NCI-H187 (cell line): Measurements from ENCODE around the gene TCF15.
A peak's percentile ranks its signal among the peaks of the same experiment; 100 is the strongest.

Experiments
- DNase-seq, 2 experiments: peaks; one replicate each; lab custom pipeline; 2025; lab: John Stamatoyannopoulos, UW

TCF15 gene

GRCh38 chr20:611047-611842, 1.1 kb upstream of the TCF15 start:
- peak in 1 of 2 experiments; percentile 8 for DNase-seq

- DNase-seq, result no peak
Observed at GRCh38 chr20:609371-609964, 641 bp downstream of the TCF15 start.

- DNase-seq, result no peak
Observed at GRCh38 chr20:608970-609369, 1.1 kb downstream of the TCF15 start.

DNA sequence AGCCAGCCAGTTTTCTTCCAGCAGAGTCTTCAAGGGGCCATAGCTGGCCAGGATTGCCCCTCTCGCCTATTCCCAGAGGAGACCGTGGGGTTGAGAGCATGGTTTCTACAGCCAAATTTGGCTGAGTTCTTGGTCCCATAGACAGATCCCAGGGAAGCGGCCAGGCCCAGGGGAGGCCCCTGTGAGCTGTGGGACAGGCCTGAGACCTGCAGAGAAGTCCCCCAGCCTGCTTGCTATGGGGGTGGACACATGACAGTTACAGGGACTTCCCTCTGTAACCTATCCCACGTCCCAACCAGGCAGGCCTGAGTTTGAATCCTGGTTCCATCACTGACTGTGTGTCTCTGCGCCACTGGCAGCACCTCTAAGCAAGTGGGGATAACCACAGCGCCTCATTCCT, 2.6 kb downstream of the TCF15 start:
- DNase-seq, result no peak

- DNase-seq, result no peak
Observed at GRCh38 chr20:605237-605636, 4.9 kb downstream of the TCF15 start.

- DNase-seq, result no peak
Observed at GRCh38 chr20:603116-603640, 6.9 kb downstream of the TCF15 start.

- no peak for DNase-seq
Observed at GRCh38 chr20:602111-602970, 7.8 kb downstream of the TCF15 start.

GRCh38 chr20:600736-601135, 9.4 kb downstream of the TCF15 start:
- no peak for DNase-seq

DNA sequence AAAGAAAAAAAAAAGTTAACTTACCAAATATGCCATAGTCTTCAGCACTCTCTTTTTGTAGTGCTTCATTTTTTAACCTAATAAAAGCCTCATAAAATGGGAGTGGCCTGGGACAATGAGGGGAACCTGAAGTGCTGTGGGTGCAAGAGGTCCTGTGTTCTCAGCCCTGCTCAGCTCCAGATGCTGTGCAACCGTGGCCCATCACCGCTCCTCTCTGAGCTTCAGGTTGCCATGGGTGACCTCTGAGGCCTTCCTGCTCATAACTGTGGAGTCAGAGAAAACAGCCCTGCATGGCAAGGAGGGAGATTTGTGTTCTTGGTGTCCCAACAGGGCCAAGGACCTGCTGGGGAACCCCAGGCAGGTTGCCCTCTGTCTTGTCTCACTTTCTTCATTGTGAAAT, 10.0 kb downstream of the TCF15 start:
- DNase-seq, result no peak

DNA sequence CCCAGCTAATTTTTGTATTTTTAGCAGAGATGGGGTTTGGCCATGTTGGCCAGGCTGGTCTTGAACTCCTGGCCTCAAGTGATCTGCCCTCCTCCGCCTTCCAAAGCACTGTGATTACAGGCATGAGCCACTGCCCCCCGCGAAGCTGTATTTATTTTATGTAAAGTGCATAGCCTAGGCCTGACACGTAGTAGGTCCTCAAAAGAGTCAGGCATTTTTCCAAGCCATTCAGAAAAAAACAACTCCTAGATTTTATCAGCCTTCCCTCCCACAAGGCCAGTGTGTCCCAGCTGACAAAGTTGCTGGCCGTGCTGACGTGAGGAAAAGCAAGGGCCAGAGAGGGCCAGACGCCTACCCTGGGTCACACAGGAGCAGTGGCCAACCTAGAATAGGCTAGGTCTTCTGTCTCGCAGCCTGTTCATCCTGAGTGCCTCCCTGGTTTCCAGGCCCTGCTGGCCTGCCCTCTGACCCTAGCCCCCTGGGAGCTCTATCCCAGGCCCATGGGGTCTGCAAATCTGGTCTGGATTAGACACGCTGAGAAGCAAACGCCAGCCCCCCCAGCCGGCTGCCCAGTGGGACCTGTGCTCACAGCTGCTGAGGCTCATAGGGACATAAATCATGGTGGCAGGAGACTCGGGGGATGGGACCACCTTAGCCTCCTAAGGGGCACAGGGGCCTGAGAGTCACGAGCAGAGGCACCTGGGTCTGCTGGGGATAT, 11.8 kb downstream of the TCF15 start:
- no peak for DNase-seq

GRCh38 chr20:597560-597959, 12.5 kb downstream of the TCF15 start:
- no peak for DNase-seq

DNA sequence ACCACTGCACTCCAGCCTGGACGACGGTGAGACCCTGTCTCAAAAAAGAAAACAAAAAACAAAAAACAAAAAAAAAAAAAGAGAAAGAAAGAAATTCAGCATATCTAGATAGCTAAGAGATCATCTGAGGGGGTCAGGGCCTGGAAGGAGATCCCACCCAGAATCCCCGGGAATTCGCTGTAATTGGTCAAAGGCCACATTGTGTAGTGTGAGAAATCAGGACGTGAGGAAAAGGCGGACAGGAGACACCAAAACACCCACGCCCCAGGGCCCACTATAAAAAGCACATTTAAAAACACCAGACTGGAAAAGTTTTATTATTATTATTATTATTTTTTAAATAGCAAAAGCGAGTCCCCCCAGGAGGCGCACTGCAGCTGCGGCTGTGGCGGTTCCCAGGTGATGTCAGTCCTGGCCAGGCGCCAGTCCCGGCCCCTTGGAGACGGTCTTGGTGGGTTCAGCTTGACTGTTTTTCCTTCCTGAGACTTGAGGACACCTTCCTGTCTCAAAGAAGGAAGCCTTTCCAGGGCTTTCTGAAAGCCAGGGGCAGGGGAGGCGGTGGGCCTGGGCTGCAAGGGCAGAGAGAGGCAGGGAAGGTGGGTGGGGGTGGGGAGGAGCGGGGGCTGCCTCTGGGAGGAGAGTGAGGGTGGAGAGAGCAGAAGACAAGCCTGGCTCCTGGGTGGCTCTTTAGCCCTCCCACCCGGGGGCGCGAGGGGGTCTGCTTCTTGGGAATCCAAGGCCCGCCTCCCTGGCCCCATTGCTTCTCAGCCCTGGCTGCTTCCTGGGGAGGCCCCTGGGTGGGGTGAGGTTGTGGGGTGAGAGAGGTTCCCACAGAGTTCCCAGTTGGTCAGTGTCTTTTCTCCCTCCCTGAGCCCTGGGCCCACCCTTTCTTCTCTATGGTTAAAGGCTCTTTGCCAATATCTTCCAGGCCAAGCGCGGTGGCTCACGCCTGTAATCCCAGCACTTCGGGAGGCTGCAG, 14.5 kb downstream of the TCF15 start:
- DNase-seq, result no peak

DNA sequence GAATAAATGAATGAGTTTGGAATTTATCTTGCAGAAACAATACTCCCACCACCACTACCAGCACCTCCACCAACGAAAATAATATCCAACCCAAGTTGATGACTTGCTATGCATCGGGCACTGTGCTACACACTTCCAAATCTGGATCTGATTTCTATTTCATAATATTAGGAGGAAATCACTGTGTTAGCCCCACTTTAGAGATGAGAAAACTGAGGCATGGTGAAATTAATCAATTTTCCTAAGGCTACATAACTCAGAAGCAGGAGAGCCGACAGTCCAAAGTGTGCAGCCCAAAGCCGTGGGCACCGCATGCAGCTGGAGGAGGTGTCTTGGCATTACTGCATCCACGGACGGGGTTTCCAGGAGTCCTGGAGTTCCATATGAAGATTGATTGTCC, 17.6 kb downstream of the TCF15 start:
- DNase-seq, result no peak

DNA sequence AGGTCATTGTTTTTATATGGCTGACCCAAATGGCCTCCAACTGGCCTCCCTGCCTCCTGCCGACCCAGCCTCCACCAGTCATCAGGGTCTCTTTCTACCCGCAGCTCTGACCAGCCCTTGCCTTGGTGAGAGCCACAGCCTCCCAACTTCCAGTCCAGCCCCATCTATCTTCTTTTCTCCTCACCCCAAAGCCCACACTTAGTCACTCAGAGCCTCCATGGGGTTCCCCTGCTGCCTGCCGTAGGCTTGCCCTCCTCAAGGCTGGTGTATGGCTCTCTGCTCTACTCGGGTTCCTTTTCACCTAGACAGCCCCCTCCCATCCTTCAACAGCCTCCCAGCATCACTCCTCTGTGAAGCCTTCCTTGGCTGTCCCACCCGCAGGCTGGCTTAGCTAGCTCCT, 18.2 kb downstream of the TCF15 start:
- DNase-seq, result no peak

DNA sequence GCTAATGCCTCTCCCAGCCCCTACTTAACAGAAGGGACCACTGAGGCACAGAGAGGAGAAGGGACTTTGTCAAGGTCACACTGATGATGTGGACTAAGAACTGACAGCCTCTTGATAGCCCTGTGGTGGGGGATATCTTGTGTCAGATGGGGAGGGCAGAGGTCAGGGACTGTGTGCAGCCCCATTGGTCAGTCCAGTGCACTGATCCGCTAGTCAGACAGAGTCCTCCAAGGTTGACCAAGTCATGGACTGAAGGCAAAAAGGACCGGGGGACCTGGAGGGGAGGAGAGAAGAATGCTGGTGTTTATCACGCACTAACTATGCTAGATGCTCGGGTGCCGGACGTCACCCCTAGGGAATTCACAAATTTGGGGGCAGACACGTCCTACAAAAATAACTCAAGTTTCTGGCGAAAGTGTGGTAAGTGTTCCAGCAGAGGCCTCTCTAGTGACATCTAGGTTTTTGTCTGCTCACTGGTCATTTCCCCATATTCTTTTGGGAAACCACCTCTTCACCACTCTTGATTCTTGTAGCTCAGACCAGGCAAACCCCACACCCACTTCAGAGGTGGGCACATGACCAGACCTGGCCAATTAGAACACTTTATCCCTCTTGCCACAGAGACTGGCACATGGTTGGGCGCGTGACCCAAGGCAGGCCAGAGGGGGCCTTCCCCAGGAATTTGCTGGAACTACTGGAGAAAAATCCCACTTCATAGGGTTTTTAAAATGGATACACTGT, 21.0 kb downstream of the TCF15 start:
- no peak for DNase-seq

DNA sequence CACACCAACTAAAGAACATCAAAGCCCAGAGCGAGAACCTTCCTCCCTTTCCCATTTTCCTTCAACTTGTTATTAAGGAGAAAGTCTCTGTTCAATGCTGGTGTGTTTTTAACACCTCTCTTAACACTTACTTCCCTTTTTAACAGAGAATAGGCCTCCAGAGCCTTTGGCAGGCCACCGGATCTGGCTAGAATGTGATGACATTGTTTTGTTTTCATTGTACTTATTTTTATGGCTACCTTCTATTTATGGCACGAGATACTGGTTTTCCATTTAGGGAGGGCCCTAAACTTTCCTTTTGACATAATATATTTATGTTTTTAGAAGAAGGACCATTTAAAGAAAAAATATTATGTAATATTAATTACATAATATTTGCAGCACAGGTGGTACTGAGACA, 21.6 kb downstream of the TCF15 start:
- no peak for DNase-seq

GRCh38 chr20:584971-585301, 25.2 kb downstream of the TCF15 start:
- DNase-seq, result no peak

DNA sequence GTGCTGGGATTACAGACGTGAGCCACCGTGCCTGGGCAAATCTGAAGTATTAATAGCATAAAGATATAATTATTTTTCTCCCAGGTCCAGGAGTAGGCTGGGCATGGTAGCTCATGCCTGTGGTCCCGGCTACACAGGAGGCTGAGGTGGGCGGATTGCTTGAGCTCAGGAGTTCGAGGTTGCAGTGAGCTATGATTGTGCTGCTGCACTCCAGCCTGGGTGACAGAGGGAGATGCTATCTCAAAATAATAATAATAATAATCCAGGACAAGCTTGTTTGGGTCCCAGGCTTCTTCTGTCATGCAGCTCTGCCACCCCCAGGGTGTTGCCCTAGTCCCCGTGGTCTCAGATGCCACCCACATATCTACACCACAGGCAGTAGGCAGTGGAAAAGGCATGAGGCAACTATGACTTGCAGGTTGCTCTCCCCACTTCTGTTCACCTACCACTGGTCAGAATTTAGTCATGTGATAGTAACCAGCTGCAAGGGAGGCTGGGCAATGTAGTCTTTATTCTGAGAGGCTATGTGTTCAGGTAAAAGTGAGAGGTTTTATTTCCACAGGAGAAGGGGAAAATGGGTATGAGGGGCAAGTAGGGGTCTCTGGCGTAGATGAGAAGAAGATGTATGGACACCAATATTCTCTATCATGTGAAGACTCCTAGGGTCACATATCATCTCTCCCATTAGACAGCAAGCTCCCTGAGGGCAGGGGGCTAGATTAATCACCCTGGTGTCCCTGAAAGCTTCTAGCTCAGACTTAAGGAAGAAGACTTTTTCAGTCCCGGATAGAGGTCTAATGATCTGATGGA, 25.7 kb downstream of the TCF15 start:
- DNase-seq, result no peak

GRCh38 chr20:582204-582603, 27.9 kb downstream of the TCF15 start:
- no peak for DNase-seq
